Activated naive CD8-positive, alpha-beta T cell treated with anti-CD3 and anti-CD28 coated beads, Interleukin-2, amount 10 ng/mL, durations not matched to agents 7 days and 5 days (primary cell): ENCODE data around the gene GALNT1. TPM values are rescaled to one million over a fixed set of nuclear protein-coding genes. Genes with fewer than 3 reads are reported as not detected.

ENCODE experiments used
- ATAC-seq: fragments of 150-1000 bp; cut with Tn5 transposase; one replicate; pipeline ENCODE4 v1.10.0; 2021; ENCODE audit warnings: low read depth, moderate library complexity
- POLR2A ChIA-PET: fragments of 350-600 bp; sonication (Branson Sonifier 250); formaldehyde crosslinking; loops from one replicate; lab custom pipeline; 2021; ENCODE audit warnings: antibody characterized with exemption; lab: Charles Lee
- DNase-seq: peaks from one replicate; pipeline ENCODE4 v3.0.0; 2021
- H3K27ac Mint-ChIP-seq: one replicate; pipeline ENCODE4 v1.8.0; 2022; ENCODE audit warnings: mild to moderate bottlenecking, mixed read lengths
- H3K27me3 Mint-ChIP-seq: one replicate; pipeline ENCODE4 v1.8.0; 2022; ENCODE audit warnings: mild to moderate bottlenecking, moderate library complexity, mixed read lengths
- H3K36me3 Mint-ChIP-seq: one replicate; pipeline ENCODE4 v1.8.0; 2021; ENCODE audit warnings: mild to moderate bottlenecking, mixed read lengths
- H3K4me1 Mint-ChIP-seq: one replicate; pipeline ENCODE4 v1.8.0; 2021; ENCODE audit warnings: mixed read lengths
- H3K4me3 Mint-ChIP-seq: one replicate; pipeline ENCODE4 v1.8.0; 2022; ENCODE audit warnings: mild to moderate bottlenecking, moderate library complexity, mixed read lengths
- H3K9me3 Mint-ChIP-seq: one replicate; pipeline ENCODE4 v1.8.0; 2021; ENCODE audit warnings: mixed read lengths
- total RNA-seq, 2 experiments: library from RNA; stranded (reverse); gene quantifications; one replicate each; pipeline ENCODE4 v1.2.3, GENCODE V29; 2021

Gene GALNT1
- total RNA-seq, 2 experiments from 2014 or later: 33.1 to 38.3 TPM

DNA sequence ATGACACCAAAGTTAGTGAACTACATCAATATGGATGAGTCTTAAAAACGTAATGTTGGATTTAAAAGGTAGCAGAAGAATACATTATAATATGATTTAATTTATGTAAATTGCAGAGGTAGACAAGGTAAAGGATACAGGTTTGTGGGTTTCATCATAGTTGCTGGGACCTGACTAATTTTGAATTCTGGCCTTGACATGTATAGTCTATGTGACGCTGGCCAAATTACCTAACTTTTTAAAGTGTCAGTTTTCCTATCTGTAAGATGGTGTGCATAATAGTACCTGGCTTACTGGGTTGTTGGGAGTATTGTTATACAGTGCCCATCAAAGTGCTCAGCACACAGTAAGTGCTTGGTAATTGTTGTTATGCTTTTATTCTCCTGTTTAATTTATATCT, 34.5 kb downstream of the GALNT1 start:
- DNase-seq (no peak), ATAC-seq (no peak)
- H3K36me3 Mint-ChIP-seq: peaks cover 3% of the 10 kb centered on the region
- H3K27me3 Mint-ChIP-seq: no peaks in the 10 kb centered on the region
- no peaks in the 10 kb centered on the region for H3K9me3 Mint-ChIP-seq
- no peak overlapping the region for H3K4me3 Mint-ChIP-seq
- POLR2A ChIA-PET: interaction anchor here (1.4 to 2.2 kb wide), 2 partner anchors 14 to 34 kb away, joined by 3 to 9 read pairs; no protein-coding TSS in a partner anchor
- peaks cover 5% of the 10 kb centered on the region for H3K4me1 Mint-ChIP-seq
- H3K27ac Mint-ChIP-seq: no peak overlapping the region

DNA sequence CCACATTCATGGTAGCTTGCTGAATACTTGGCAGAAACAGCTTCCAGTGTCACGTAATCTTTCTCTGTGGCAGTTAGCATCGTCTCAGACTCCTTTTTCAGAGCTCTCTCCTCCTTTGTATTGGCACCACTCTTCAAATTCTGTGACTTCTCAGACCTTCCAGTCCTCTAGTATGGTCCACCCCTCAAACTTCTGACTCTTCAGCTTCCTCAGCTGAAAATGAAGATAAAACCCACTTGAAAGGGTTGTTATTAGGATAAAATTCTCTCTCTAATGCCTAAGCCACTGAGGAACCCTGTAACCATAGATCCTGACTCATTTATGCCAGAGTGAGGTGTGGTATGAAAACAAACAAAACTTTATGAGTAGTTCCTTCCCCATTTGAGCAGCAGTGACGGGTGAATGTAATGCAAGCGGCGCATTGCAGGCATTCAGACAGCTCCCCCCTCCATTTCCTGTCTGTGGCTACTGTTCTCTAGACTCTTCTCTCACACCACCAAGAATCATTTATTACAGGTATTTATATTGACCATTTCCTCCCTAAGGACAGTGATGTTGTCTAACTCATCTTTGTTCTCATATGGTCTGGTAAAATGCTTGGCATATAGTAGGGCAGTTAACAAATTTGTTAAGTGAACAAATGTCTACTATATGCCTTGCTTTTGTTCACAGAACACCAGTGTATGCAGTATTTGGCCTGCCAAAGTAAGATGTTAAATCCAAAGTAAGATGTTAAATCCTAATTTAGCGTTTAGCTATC, 35.3 kb downstream of the GALNT1 start:
- Mint-ChIP-seq H3K27ac (no peak overlapping the region), H3K4me1 (peaks cover 5% of the 10 kb centered on the region), H3K27me3 (no peaks in the 10 kb centered on the region)

DNA sequence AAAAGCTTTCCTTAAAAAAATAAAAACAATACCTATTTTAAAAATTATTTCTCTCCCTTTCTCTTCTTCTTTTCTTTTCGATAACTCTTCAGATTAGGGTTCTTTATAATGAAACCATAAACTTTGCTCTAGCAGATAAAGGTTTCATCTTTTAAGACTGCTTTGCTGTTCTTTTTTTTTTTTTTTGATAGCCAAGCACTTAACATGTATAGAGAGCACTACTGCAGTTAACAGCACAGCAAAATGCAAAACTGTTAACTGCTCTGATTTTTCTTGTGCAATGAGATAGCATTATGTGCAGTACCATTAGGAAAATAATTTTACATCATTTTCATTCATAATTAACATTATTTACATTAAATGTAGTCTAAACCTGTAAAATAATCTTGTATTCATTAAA, 36.3 kb downstream of the GALNT1 start:
- no peak overlapping the region for H3K27ac Mint-ChIP-seq
- ATAC-seq (no peak), DNase-seq (no peak)
- H3K36me3 Mint-ChIP-seq: peaks cover 3% of the 10 kb centered on the region
- POLR2A ChIA-PET: interaction anchor here (2.2 kb wide), 1 partner anchor 35 kb away, joined by 9 read pairs; no protein-coding TSS in a partner anchor
- peaks cover 7% of the 10 kb centered on the region for H3K4me1 Mint-ChIP-seq
- H3K27me3 Mint-ChIP-seq: no peaks in the 10 kb centered on the region
- H3K9me3 Mint-ChIP-seq: no peaks in the 10 kb centered on the region
- H3K4me3 Mint-ChIP-seq: no peak overlapping the region

More for the DNA sequence above, 35.3 kb downstream of the GALNT1 start:
- peak; percentile 96 for ATAC-seq
- Mint-ChIP-seq H3K9me3 (no peaks in the 10 kb centered on the region), H3K36me3 (peaks cover 3% of the 10 kb centered on the region), H3K4me3 (no peak overlapping the region)
- DNase-seq: peak; percentile 32
- POLR2A ChIA-PET: interaction anchor here (0.9 to 2.2 kb wide), 3 partner anchors 15 to 120 kb away, joined by 3 to 9 read pairs (median 3); no protein-coding TSS in a partner anchor

DNA sequence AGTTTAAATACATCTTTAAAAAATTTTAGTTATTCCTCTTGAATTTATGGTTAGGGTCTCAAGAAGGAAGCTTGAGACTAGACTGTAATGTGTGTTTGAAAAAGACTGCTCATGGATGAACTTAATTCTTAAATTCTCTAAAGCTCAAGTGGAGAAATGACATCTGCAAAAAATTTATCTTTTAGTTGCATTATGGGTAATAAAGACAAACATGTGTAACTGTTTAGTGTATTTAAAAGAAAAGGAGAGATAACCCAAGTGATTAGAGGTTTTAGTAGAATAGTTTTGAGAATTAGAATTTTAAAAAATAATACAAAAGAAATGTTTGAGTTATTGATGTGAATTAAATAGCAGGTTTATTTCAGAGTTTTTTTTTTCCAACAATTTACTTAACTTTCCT, 36.7 kb downstream of the GALNT1 start:
- Mint-ChIP-seq H3K27ac (no peak overlapping the region), H3K27me3 (no peaks in the 10 kb centered on the region), H3K4me3 (no peak overlapping the region), H3K4me1 (peaks cover 11% of the 10 kb centered on the region), H3K9me3 (no peaks in the 10 kb centered on the region), H3K36me3 (peaks cover 5% of the 10 kb centered on the region)
- DNase-seq (no peak), ATAC-seq (no peak)
- POLR2A ChIA-PET: interaction anchor here (1.0 kb wide), 1 partner anchor 377 kb away, joined by 3 read pairs; the partner anchor contains the start of gene ZNF397

DNA sequence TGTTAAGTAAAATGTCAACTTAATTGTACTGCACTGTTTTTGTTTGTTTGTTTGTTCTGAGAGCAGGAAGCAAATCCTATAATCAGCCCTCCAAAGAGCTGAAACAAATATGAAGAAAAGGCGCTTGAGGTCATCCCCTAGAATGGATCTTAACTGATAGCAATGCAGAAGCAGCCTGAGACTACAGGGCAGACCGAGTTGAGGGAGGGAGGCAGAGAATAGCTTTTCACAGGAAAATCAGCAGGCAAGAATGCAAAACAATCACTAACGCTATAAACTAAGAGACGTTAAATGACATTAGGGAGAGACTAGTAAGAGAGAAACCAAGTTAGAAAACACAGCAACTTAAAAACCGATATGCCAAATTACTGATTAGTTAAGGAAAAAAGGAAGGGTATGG, 37.2 kb downstream of the GALNT1 start:
- H3K9me3 Mint-ChIP-seq: no peaks in the 10 kb centered on the region
- DNase-seq (no peak), ATAC-seq (no peak)
- no peak overlapping the region for H3K27ac Mint-ChIP-seq
- peaks cover 15% of the 10 kb centered on the region for H3K4me1 Mint-ChIP-seq
- H3K4me3 Mint-ChIP-seq: no peak overlapping the region
- peaks cover 5% of the 10 kb centered on the region for H3K36me3 Mint-ChIP-seq
- POLR2A ChIA-PET: interaction anchor here (1.0 kb wide), 1 partner anchor 378 kb away, joined by 3 read pairs; the partner anchor contains the start of gene ZNF397
- H3K27me3 Mint-ChIP-seq: no peaks in the 10 kb centered on the region

DNA sequence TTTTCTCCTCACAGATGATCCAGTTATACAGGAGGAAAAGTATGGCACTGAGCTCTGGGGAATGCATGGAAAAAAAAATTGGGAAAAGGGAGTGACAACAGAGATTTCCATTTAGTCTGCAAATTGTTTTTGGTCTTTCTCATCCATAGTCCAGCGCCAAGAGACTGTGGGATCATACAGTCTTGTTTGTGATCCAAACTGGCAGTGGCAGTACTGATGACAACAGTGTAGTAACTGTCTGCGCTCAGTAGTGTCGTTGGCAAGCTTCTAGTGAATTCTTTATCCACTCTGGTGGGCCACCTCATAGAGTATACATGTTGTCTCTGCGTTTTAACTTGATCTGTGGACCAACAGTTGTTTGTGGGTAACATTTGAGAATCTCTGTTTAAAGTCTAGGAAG, 37.9 kb downstream of the GALNT1 start:
- no peaks in the 10 kb centered on the region for H3K9me3 Mint-ChIP-seq
- DNase-seq (no peak), ATAC-seq (no peak)
- peaks cover 21% of the 10 kb centered on the region for H3K4me1 Mint-ChIP-seq
- H3K4me3 Mint-ChIP-seq: no peak overlapping the region
- H3K27me3 Mint-ChIP-seq: no peaks in the 10 kb centered on the region
- POLR2A ChIA-PET: interaction anchor here (1.2 kb wide), 1 partner anchor 206 kb away, joined by 4 read pairs; no protein-coding TSS in a partner anchor
- H3K27ac Mint-ChIP-seq: no peak overlapping the region
- H3K36me3 Mint-ChIP-seq: peaks cover 5% of the 10 kb centered on the region

DNA sequence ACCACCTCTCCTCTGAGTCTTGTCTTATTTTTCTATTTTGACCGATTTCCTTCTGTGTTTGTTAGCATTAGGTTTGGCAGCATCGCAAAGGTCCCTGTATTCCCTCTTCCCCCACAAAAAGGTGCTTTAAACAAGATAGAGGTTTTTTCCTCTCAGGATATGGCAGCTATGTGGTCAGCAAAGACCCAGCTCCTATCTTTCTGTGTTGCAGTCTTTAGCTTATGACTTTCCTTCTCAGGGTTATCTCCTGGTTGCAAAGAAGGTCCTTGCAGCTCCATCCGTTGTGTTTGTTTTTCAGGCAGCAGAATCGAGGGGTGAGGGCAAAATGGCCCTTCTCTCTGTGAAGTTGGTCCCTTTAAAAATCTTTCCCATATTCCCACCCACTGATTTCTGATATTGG, 38.4 kb downstream of the GALNT1 start:
- Mint-ChIP-seq H3K4me1 (peaks cover 21% of the 10 kb centered on the region), H3K36me3 (peaks cover 5% of the 10 kb centered on the region), H3K27me3 (no peaks in the 10 kb centered on the region), H3K27ac (no peak overlapping the region), H3K4me3 (no peak overlapping the region), H3K9me3 (no peaks in the 10 kb centered on the region)
- DNase-seq (no peak), ATAC-seq (no peak)
- POLR2A ChIA-PET: interaction anchor here (1.2 kb wide), 1 partner anchor 207 kb away, joined by 4 read pairs; no protein-coding TSS in a partner anchor

DNA sequence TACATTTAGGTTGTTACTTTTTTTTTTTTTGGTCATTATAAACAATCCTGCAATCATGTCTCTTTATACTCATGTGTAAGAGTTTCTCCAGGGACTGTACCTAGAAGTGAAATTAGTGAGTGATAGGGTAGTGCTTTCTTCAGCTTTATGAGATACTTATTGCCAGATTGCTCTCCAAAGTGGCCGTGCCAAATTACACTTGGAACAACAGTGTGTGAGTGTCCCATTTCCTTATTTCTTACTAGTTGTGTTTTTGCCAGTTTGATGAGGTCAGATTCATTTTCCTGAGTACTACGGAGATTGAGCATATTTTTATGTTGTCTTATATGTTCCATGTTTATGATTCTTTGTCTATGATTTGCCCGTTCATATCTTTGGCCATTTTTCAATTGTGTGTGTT, 39.2 kb downstream of the GALNT1 start:
- Mint-ChIP-seq H3K27me3 (no peaks in the 10 kb centered on the region), H3K9me3 (peaks cover 2% of the 10 kb centered on the region), H3K4me3 (no peak overlapping the region), H3K4me1 (peaks cover 23% of the 10 kb centered on the region), H3K27ac (no peak overlapping the region), H3K36me3 (peaks cover 13% of the 10 kb centered on the region)
- POLR2A ChIA-PET: no interaction called here
- no peak for DNase-seq
- no peak for ATAC-seq

DNA sequence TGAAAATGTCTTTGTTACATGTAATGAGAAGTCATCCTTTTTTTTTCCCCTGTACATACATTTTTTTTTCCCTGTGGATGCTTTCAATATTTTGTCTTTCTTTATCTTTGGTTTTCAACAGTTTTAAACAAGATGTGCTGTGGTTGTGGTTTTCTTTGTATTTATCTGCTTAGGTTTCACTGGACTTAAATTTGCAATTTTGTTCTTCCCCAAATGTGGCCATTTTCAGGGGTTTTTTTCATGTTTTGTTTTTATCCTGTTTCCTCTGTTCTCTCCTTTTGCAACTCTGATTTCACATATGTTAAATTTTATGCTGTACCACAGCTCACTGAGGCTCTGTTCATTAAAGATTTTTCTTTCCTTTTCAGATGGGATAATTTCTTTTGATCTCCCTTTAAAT, 41.7 kb downstream of the GALNT1 start:
- ATAC-seq (no peak), DNase-seq (no peak)
- Mint-ChIP-seq H3K4me3 (peak overlapping the region; percentile 37), H3K36me3 (peaks cover 23% of the 10 kb centered on the region), H3K27ac (peak overlapping the region; percentile 68), H3K27me3 (no peaks in the 10 kb centered on the region), H3K9me3 (peaks cover 8% of the 10 kb centered on the region), H3K4me1 (peaks cover 24% of the 10 kb centered on the region)
- POLR2A ChIA-PET: no interaction called here

DNA sequence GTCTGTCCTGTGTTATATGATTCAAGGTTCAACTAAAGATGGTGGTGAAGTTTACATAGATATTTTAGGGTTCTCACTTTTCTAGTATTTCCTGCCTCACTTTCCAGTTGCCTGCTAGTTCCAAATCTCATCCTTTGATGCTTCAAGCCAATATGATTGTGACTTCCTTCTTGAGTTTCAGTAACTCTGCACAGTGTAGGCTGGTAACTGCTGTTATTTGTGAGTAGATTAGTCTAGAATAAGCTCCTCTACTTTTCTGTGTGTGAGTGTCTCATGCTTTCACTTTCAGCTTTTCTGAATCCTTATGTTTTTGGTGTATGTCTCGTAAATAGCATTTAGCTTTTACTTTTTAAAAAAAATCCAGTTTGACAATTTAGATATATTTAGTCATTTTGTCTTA, 42.6 kb downstream of the GALNT1 start:
- Mint-ChIP-seq H3K36me3 (peaks cover 27% of the 10 kb centered on the region), H3K9me3 (peaks cover 8% of the 10 kb centered on the region), H3K27ac (peak overlapping the region; percentile 27), H3K4me1 (peaks cover 24% of the 10 kb centered on the region), H3K27me3 (no peaks in the 10 kb centered on the region), H3K4me3 (peak overlapping the region; percentile 37)
- DNase-seq (no peak), ATAC-seq (peak; percentile 90)
- POLR2A ChIA-PET: interaction anchor here (1.0 kb wide), 1 partner anchor 42 kb away, joined by 4 read pairs; the partner anchor contains the start of gene GALNT1

DNA sequence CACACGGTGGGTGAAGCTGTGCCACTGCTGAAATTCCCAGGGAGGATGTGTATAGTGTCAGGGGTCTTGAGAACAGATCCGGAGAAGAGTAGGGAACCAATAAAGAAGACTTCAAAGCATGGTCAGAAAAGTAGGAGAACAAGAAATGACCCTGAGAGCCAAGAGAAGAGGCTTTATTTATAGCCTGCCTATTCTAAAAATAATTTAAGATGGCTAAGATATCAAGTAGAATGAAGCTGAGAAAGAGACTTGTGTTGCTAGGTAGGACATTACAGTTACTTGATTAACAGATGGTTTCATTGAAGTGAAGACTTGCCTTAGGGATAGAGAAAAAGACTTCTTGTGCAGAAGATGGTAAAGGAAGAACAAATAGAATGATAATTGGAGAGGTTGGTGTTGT, 43.7 kb downstream of the GALNT1 start:
- POLR2A ChIA-PET: no interaction called here
- H3K36me3 Mint-ChIP-seq: peaks cover 28% of the 10 kb centered on the region
- H3K4me3 Mint-ChIP-seq: no peak overlapping the region
- H3K4me1 Mint-ChIP-seq: peaks cover 21% of the 10 kb centered on the region
- no peaks in the 10 kb centered on the region for H3K27me3 Mint-ChIP-seq
- DNase-seq (no peak), ATAC-seq (no peak)
- no peak overlapping the region for H3K27ac Mint-ChIP-seq
- peaks cover 10% of the 10 kb centered on the region for H3K9me3 Mint-ChIP-seq

DNA sequence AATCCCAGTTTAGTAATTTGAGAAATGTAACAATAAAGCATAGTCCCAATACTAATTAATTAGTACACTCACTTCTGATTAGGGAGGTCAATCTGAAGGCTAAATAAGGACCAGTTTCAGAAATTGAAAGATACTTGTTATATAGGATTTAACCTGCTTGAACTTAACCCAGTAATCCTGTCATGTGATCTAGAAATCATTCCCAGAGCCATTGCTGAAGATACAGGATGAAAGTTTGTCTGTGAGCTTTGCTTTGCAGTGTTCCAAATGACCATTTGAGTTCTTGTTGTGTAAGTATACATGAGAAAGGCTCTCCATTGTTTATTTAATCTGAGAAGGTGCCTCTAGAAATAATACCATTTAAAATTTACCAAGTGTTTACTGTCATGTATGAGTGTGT, 52.2 kb downstream of the GALNT1 start:
- H3K9me3 Mint-ChIP-seq: peaks cover 11% of the 10 kb centered on the region
- no peak for DNase-seq
- H3K27me3 Mint-ChIP-seq: no peaks in the 10 kb centered on the region
- peaks cover 16% of the 10 kb centered on the region for H3K36me3 Mint-ChIP-seq
- ATAC-seq: no peak
- H3K4me3 Mint-ChIP-seq: no peak overlapping the region
- peaks cover 2% of the 10 kb centered on the region for H3K4me1 Mint-ChIP-seq
- POLR2A ChIA-PET: no interaction called here
- no peak overlapping the region for H3K27ac Mint-ChIP-seq

DNA sequence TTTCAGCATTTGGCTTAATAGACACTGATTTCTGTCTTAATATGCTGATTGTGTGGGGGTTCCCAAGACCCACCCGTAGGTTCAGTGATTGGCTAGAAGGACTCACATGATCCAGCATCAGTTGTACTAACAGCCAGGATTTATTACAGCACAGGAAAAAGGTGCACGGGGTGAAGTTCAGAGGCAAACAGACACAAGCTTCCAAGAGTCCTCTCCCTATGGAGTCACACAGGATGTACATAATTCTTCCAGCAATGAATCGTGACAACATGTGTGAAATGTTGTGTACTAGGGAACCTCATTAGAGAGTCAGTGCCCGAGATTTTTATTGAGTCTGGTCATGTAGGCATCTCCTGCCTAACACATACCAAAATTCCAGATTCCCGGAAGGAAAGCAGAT, 52.8 kb downstream of the GALNT1 start:
- H3K27ac Mint-ChIP-seq: no peak overlapping the region
- POLR2A ChIA-PET: no interaction called here
- H3K9me3 Mint-ChIP-seq: peaks cover 11% of the 10 kb centered on the region

DNA sequence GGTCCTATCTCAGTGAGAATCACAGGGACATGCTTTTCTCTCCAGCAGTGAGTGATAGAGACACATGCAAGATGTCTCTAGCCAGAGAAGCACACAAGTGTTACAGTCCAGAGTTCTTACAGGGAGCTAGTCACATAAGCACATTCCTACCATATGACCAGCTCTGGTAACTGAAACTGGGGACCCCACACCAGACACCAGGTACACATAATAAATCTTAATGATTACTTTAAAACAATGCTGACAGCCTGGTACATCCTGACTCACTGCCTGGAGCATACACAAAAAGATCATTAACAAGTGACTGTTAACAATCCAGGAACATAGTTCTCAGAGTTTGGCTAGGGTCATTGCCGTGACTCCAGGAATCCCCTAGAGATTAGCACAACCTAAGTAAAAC, 53.6 kb downstream of the GALNT1 start:
- POLR2A ChIA-PET: no interaction called here
- Mint-ChIP-seq H3K9me3 (peaks cover 9% of the 10 kb centered on the region), H3K4me1 (peaks cover under 1% of the 10 kb centered on the region), H3K36me3 (peaks cover 13% of the 10 kb centered on the region), H3K27me3 (no peaks in the 10 kb centered on the region), H3K27ac (no peak overlapping the region), H3K4me3 (no peak overlapping the region)
- DNase-seq (no peak), ATAC-seq (no peak)

More for the DNA sequence above, 52.8 kb downstream of the GALNT1 start:
- no peak for ATAC-seq
- Mint-ChIP-seq H3K36me3 (peaks cover 16% of the 10 kb centered on the region), H3K27me3 (no peaks in the 10 kb centered on the region), H3K4me3 (no peak overlapping the region), H3K4me1 (peaks cover 2% of the 10 kb centered on the region)
- DNase-seq: no peak
